ENCODE results near the gene ZNF329. TPM values are rescaled to one million over a fixed set of nuclear protein-coding genes. Genes with fewer than 3 reads are reported as not detected.

Gene ZNF329
- total RNA-seq, 1 donor from 2014 or later: 14.5 TPM

- TF ChIP-seq CTCF (conservative IDR thresholded peaks at IDR 0.05): no peak
- Mint-ChIP-seq H3K9me3 (peaks cover 34% of the 10 kb centered on the region), H3K27ac (no peak overlapping the region), H3K4me1 (ENCODE audit: unreplicated experiment) (no peaks in the 10 kb centered on the region), H3K4me3 (no peak overlapping the region), H3K36me3 (no peaks in the 10 kb centered on the region), H3K27me3 (no peaks in the 10 kb centered on the region)
- no peak for DNase-seq (ENCODE audit: extremely low spot score, unreplicated experiment)
These were observed 32.6 kb downstream of the ZNF329 start for GRCh38 chr19:58117841-58118575.

- no peak for DNase-seq (ENCODE audit: extremely low spot score, unreplicated experiment)
- Mint-ChIP-seq H3K36me3 (peaks cover 9% of the 10 kb centered on the region), H3K4me1 (ENCODE audit: unreplicated experiment) (no peaks in the 10 kb centered on the region), H3K27me3 (no peaks in the 10 kb centered on the region), H3K9me3 (peaks cover 10% of the 10 kb centered on the region), H3K27ac (no peak overlapping the region), H3K4me3 (no peak overlapping the region)
- no peak for TF ChIP-seq CTCF (conservative IDR thresholded peaks at IDR 0.05)
These were observed 42.1 kb downstream of the ZNF329 start for GRCh38 chr19:58108546-58108817.

GRCh38 chr19:58107778-58108545 lies 42.6 kb downstream of the ZNF329 start:
- Mint-ChIP-seq H3K36me3 (peaks cover 12% of the 10 kb centered on the region), H3K27ac (no peak overlapping the region), H3K4me3 (no peak overlapping the region), H3K9me3 (peaks cover 12% of the 10 kb centered on the region), H3K4me1 (ENCODE audit: unreplicated experiment) (no peaks in the 10 kb centered on the region), H3K27me3 (no peaks in the 10 kb centered on the region)
- TF ChIP-seq CTCF (conservative IDR thresholded peaks at IDR 0.05): no peak
- no peak for DNase-seq (ENCODE audit: extremely low spot score, unreplicated experiment)

GRCh38 chr19:58098682-58098998 lies 51.9 kb downstream of the ZNF329 start:
- Mint-ChIP-seq H3K4me3 (peak overlapping the region; percentile 92), H3K4me1 (ENCODE audit: unreplicated experiment) (peaks cover 7% of the 10 kb centered on the region), H3K9me3 (peaks cover 13% of the 10 kb centered on the region), H3K36me3 (peaks cover 15% of the 10 kb centered on the region), H3K27me3 (no peaks in the 10 kb centered on the region), H3K27ac (peak overlapping the region; percentile 98)
- no peak for TF ChIP-seq CTCF (conservative IDR thresholded peaks at IDR 0.05)
- no peak for DNase-seq (ENCODE audit: extremely low spot score, unreplicated experiment)

GRCh38 chr19:58097781-58098681 lies 52.6 kb downstream of the ZNF329 start, which contains the start of gene ZSCAN18:
TSS of gene ZSCAN18 (minus strand) at chr19:58098231. CDS start at chr19:58090267, 7,964 bp downstream.
- Mint-ChIP-seq H3K4me3 (peak within 1 kb of the TSS; percentile 92), H3K36me3 (peaks cover 15% of the 10 kb centered on the region), H3K27ac (peak within 1 kb of the TSS; percentile 98), H3K4me1 (ENCODE audit: unreplicated experiment) (peaks cover 7% of the 10 kb centered on the region), H3K9me3 (peaks cover 9% of the 10 kb centered on the region), H3K27me3 (no peaks in the 10 kb centered on the region)
- DNase-seq (ENCODE audit: extremely low spot score, unreplicated experiment): peak; percentile 99
- TF ChIP-seq CTCF (conservative IDR thresholded peaks at IDR 0.05): no peak
